SK-N-SH (cell line): ENCODE data around the gene LY6G5C. TPM values are rescaled to one million over a fixed set of nuclear protein-coding genes. Genes with fewer than 3 reads are reported as not detected.

Source experiments
- CTCF ChIA-PET: fragments of 300-600, 350-600 bp; formaldehyde crosslinking; extraction: SDS; loops from one replicate; lab custom pipeline; 2021; lab: Yijun Ruan, JAX
- POLR2A ChIA-PET: fragments of 350-600 bp; sonication (Branson Sonifier 250); formaldehyde crosslinking; extraction: SDS; loops from one replicate; lab custom pipeline; 2020; ENCODE audit warnings: antibody characterized with exemption, inconsistent platforms; lab: Yijun Ruan, JAX
- DNase-seq: peaks from one replicate; pipeline ENCODE4 v3.0.0; 2012
- H2AFZ ChIP-seq: fragments of 200-600 bp; sonication (generic); 2 replicates; pipeline ENCODE4 v1.8.1; 2016; ENCODE audit warnings: antibody characterized with exemption, mild to moderate bottlenecking, low read depth
- H3F3A ChIP-seq: fragments of 200-600 bp; sonication (generic); replicated peaks from 2 replicates; pipeline ENCODE3; 2016; ENCODE audit warnings: antibody characterized with exemption, mild to moderate bottlenecking; ENCODE audit not compliant: insufficient read depth
- H3K27ac ChIP-seq, 2 experiments: fragments of 200-500 bp in 1 of 2; fragments of 200-600 bp in 1 of 2; sonication (Bioruptor generic) in 1 of 2; sonication (generic), shearing (Covaris generic) in 1 of 2; 2 replicates each; pipeline versions ENCODE4 v1.5.1 to v1.6.1; 2014 to 2016; ENCODE audit warnings: low read depth in 2 of 2, inconsistent platforms in 1 of 2, low read length in 1 of 2, mild to moderate bottlenecking in 1 of 2, mixed read lengths in 1 of 2
- H3K27me3 ChIP-seq: fragments of 200-600 bp; sonication (generic), shearing (Covaris generic); 2 replicates; pipeline ENCODE4 v1.6.1; 2016; ENCODE audit warnings: mixed run types; ENCODE audit not compliant: insufficient read depth
- H3K36me3 ChIP-seq, 2 experiments: fragments of 200-500 bp in 1 of 2; fragments of 200-600 bp in 1 of 2; sonication (Bioruptor generic) in 1 of 2; sonication (generic) in 1 of 2; replicated peaks in 1 of 2; 2 replicates each; pipeline versions ENCODE3 to v1.5.1; 2014 to 2016; ENCODE audit warnings: low read length in 1 of 2, mild to moderate bottlenecking in 1 of 2; ENCODE audit not compliant: insufficient read depth in 2 of 2, control insufficient read depth in 1 of 2
- H3K4me1 ChIP-seq, 2 experiments: fragments of 200-500 bp in 1 of 2; fragments of 200-600 bp in 1 of 2; sonication (Bioruptor generic) in 1 of 2; sonication (generic), shearing (Covaris generic) in 1 of 2; 2 replicates each; pipeline versions ENCODE4 v1.5.1 to v1.6.1; 2014 to 2016; ENCODE audit warnings: low read depth in 1 of 2, low read length in 1 of 2, mixed run types in 1 of 2; ENCODE audit not compliant: insufficient read depth in 2 of 2, control insufficient read depth in 1 of 2
- H3K4me2 ChIP-seq: fragments of 200-600 bp; sonication (generic), shearing (Covaris generic); 2 replicates; pipeline ENCODE4 v1.6.1; 2017; ENCODE audit warnings: mixed run types
- H3K4me3 ChIP-seq, 2 experiments: fragments of 200-500 bp in 1 of 2; fragments of 200-600 bp in 1 of 2; sonication (Bioruptor generic) in 1 of 2; sonication (generic), shearing (Covaris generic) in 1 of 2; 2 replicates each; pipeline versions ENCODE4 v1.5.1 to v1.8.1; 2014 to 2016; ENCODE audit warnings: low read depth in 2 of 2, inconsistent platforms in 1 of 2, low read length in 1 of 2, mild to moderate bottlenecking in 1 of 2, mixed read lengths in 1 of 2, moderate library complexity in 1 of 2
- H3K79me2 ChIP-seq: fragments of 200-600 bp; sonication (generic); 2 replicates; pipeline ENCODE4 v1.8.1; 2017; ENCODE audit warnings: mild to moderate bottlenecking; ENCODE audit not compliant: insufficient read depth
- H3K9ac ChIP-seq: fragments of 200-600 bp; sonication (generic); 2 replicates; pipeline ENCODE4 v1.6.1; 2017; ENCODE audit warnings: mixed run types
- H3K9me2 ChIP-seq: fragments of 200-600 bp; sonication (generic); 2 replicates; pipeline ENCODE4 v1.6.1; 2017; ENCODE audit warnings: mixed run types
- H3K9me3 ChIP-seq: fragments of 200-600 bp; sonication (generic); 2 replicates; pipeline ENCODE4 v1.6.1; 2017; ENCODE audit warnings: mixed run types, mild to moderate bottlenecking, moderate library complexity
- H4K20me1 ChIP-seq: fragments of 200-600 bp; sonication (generic); 2 replicates; pipeline ENCODE4 v1.6.1; 2017; ENCODE audit warnings: mild to moderate bottlenecking, mixed run types; ENCODE audit not compliant: insufficient read depth
- EZH2phosphoT487 ChIP-seq: fragments of 200-600 bp; sonication (generic); IDR thresholded peaks from 2 replicates; pipeline ENCODE4 v1.6.1; 2017; ENCODE audit warnings: low read depth, mixed run types, mild to moderate bottlenecking, antibody characterized with exemption, moderate library complexity, borderline replicate concordance
- GABPA ChIP-seq: IDR thresholded peaks from 2 replicates; pipeline ENCODE4 v1.4.0; 2012; ENCODE audit warnings: low read depth, mild to moderate bottlenecking
- GATA2 ChIP-seq: sonication (generic); formaldehyde crosslinking; IDR thresholded peaks from 2 replicates; pipeline ENCODE4 v1.5.0; 2020; ENCODE audit warnings: mild to moderate bottlenecking, missing genetic modification reagents
- MXI1 ChIP-seq: IDR thresholded peaks from 2 replicates; pipeline ENCODE4 v1.6.1; 2012; ENCODE audit warnings: mild to moderate bottlenecking, low read depth, low read length, improper control_type of control experiment
- NRF1 ChIP-seq: IDR thresholded peaks from 2 replicates; pipeline ENCODE4 v1.6.1; 2012; ENCODE audit warnings: low read depth, mild to moderate bottlenecking, low read length
- POLR2AphosphoS5 ChIP-seq: IDR thresholded peaks from 2 replicates; pipeline ENCODE4 v1.6.1; 2012; ENCODE audit warnings: low read depth, low read length
- RAD21 ChIP-seq: IDR thresholded peaks from 2 replicates; pipeline ENCODE4 v1.6.1; 2012; ENCODE audit warnings: mild to moderate bottlenecking, low read length
- RCOR1 ChIP-seq: fragments of 150-350 bp; IDR thresholded peaks from 2 replicates; pipeline ENCODE4 v1.6.1; 2017; ENCODE audit warnings: antibody characterized with exemption, low read length
- RFX5 ChIP-seq: IDR thresholded peaks from 2 replicates; pipeline ENCODE4 v1.6.1; 2012; ENCODE audit warnings: mild to moderate bottlenecking, improper control_type of control experiment, low read length
- RXRA ChIP-seq: IDR thresholded peaks from 2 replicates; pipeline ENCODE4 v1.4.0; 2012; ENCODE audit warnings: low read depth, mild to moderate bottlenecking, borderline replicate concordance
- TCF12 ChIP-seq: IDR thresholded peaks from 2 replicates; pipeline ENCODE4 v1.4.0; 2012
- TEAD4 ChIP-seq: IDR thresholded peaks from 2 replicates; pipeline ENCODE4 v1.4.0; 2012; ENCODE audit warnings: mild to moderate bottlenecking, borderline replicate concordance; ENCODE audit not compliant: insufficient read depth
- YY1 ChIP-seq: IDR thresholded peaks from 2 replicates; pipeline ENCODE4 v1.4.0; 2012; ENCODE audit warnings: low read depth, mild to moderate bottlenecking
- WGBS: methylation state at CpG from one replicate; pipeline ENCODE4 v1.1.6; 2017; ENCODE audit warnings: low lambda C conversion rate; 5-methylcytosine and 5-hydroxymethylcytosine counted together
- polyA plus RNA-seq, 3 experiments: library from polyadenylated mRNA; depleted of rRNA; stranded (reverse); fragments of >200 nt; gene quantifications; 2 replicates each; pipeline ENCODE4 v1.2.3, GENCODE V29; 2012
- TF ChIP-seq, protein P1 (sequence below): IDR thresholded peaks from 2 replicates; pipeline ENCODE4 v1.4.0; 2012; ENCODE audit warnings: low read depth
- TF ChIP-seq, protein P2 (sequence below): fragments of 150-350 bp; IDR thresholded peaks from 2 replicates; pipeline ENCODE4 v1.6.1; 2016; ENCODE audit warnings: mild to moderate bottlenecking, low read depth, low read length
- TF ChIP-seq, protein P3 (sequence below): fragments of 150-350 bp; IDR thresholded peaks from 2 replicates; pipeline ENCODE4 v1.6.1; 2017; ENCODE audit warnings: antibody characterized with exemption, low read length, low read depth, borderline replicate concordance
- TF ChIP-seq, protein P4 (sequence below): fragments of 200-600 bp; sonication (generic); IDR thresholded peaks from 2 replicates; pipeline ENCODE4 v1.6.1; 2017; ENCODE audit warnings: antibody characterized with exemption, mild to moderate bottlenecking, moderate library complexity

LY6G5C gene
- polyA plus RNA-seq, 1 of the 3 experiments (the other 2 are of a cell fraction): 1.1 TPM

DNA sequence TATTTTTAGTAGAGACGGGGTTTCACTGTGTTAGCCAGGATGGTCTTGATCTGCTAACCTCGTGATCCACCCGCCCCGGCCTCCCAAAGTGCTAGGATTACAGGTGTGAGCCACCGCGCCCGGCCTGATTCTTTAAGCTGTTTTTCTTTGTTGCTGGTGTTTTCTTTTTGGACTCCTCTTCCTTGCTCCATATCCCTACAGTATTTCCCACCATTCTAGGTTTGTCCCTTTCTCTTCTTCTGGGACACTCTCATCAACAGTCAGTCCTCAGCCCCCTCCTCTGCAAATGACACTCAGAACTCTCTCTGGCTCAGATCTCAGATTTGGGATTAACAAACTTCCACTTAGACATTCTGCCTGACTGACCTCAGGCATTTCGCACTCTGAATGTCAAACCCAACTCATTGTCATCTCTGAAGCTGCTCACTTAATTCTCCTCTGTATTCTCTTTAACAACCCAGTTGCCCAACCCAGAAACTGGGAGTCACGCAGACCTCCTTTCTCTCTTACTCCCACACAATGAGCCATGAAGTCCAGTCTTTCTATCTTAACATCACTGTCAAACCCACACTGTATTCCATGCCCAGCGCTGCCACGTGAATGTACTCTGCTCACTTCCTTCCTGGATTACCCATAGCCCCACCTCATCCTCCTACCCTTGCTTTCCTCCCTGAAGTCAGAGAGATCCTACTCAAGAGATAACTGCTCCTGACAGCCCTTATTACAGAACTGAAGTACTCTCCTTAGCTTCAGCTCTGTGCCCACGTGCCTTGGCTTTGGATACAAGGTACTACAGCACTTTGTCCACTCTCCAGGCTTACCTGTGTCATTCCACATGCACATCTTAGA is 44.9 kb upstream of the LY6G5C start:
- H3K36me3 ChIP-seq: peaks cover 23 to 28% of the 10 kb centered on the region in 2 experiments
- POLR2A ChIA-PET: interaction anchor here (0.5 kb wide), 1 partner anchor 107 kb away, joined by 3 read pairs; no protein-coding TSS in a partner anchor
- H3K9ac ChIP-seq: no peak overlapping the region
- H3K27ac ChIP-seq: no peak overlapping the region
- H3K4me3 ChIP-seq: no peak overlapping the region
- H3K4me1 ChIP-seq: peaks cover 11 to 12% of the 10 kb centered on the region in 2 experiments; a peak in 1 of 4 replicates
- CTCF ChIA-PET: no interaction called here
- TF ChIP-seq TCF12 (no peak), NRF1 (no peak), YY1 (no peak), GATA2 (CRISPR knock-in tag) (no peak)
- TF ChIP-seq, protein P1, sequence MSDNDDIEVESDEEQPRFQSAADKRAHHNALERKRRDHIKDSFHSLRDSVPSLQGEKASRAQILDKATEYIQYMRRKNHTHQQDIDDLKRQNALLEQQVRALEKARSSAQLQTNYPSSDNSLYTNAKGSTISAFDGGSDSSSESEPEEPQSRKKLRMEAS: no peak
- H3K9me3 ChIP-seq: no peaks in the 10 kb centered on the region
- 92% methylated on average over 12 of the region's 12 CpGs for WGBS
- no peak overlapping the region for H2AFZ ChIP-seq
- no peaks in the 10 kb centered on the region for H3K27me3 ChIP-seq
- H4K20me1 ChIP-seq: peaks cover 6% of the 10 kb centered on the region; the same call in 1 of the 2 replicates
- H3K9me2 ChIP-seq: no peaks in the 10 kb centered on the region
- peaks cover 13% of the 10 kb centered on the region; the same call in 1 of the 2 replicates for H3K79me2 ChIP-seq
- peaks cover 12% of the 10 kb centered on the region for H3F3A ChIP-seq
- DNase-seq: no peak
- H3K4me2 ChIP-seq: no peak overlapping the region

DNA sequence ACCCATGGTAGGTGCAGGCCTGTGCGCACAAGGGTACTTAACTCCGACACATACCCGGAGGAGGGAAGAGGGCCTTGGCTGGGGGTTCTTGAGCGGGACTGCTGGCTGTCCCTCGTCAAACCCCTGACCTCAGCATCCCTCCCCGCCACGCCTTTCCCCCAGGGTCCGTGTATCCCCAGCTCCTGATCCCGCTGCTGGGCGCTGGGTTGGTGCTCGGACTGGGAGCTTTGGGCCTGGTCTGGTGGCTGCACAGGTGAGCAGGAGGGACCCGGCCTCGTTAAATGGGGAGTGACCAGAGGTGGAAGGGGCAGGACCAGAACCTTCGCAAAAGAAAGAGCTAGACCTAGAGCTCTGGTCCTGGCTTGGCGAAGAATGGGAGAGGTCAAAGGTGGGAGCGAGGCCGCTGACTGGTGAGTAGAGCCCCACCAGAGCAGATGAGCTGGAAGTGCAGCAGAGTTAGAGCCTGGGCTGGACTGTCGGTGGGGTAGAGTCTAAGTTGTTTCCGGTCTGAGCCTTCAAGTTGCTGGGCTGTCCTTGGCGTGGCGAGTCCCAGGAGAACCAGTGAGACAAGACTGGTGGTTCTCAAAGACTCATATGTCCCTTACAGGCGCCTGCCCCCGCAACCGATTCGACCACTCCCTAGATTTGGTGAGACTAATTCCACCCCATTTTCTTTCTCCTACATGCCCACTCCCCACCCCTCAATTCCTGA is 43.3 kb upstream of the LY6G5C start:
- CTCF ChIA-PET: interaction anchor here (0.9 to 1.6 kb wide), 4 partner anchors 10 to 72 kb away, joined by 3 to 4 read pairs (median 4); partner anchors contain the start of gene VARS1
- peaks cover 21 to 26% of the 10 kb centered on the region in 2 experiments for H3K36me3 ChIP-seq
- no peaks in the 10 kb centered on the region for H3K9me2 ChIP-seq
- TF ChIP-seq, protein P2, sequence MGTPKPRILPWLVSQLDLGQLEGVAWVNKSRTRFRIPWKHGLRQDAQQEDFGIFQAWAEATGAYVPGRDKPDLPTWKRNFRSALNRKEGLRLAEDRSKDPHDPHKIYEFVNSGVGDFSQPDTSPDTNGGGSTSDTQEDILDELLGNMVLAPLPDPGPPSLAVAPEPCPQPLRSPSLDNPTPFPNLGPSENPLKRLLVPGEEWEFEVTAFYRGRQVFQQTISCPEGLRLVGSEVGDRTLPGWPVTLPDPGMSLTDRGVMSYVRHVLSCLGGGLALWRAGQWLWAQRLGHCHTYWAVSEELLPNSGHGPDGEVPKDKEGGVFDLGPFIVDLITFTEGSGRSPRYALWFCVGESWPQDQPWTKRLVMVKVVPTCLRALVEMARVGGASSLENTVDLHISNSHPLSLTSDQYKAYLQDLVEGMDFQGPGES: no peak
- TF ChIP-seq RCOR1 (no peak), RAD21 (no peak), GATA2 (CRISPR knock-in tag) (no peak), TEAD4 (no peak), EZH2phosphoT487 (no peak), GABPA (no peak), YY1 (no peak), MXI1 (no peak), RXRA (no peak), POLR2AphosphoS5 (no peak), RFX5 (no peak)
- TF ChIP-seq, protein P1: no peak
- TF ChIP-seq, protein P3, sequence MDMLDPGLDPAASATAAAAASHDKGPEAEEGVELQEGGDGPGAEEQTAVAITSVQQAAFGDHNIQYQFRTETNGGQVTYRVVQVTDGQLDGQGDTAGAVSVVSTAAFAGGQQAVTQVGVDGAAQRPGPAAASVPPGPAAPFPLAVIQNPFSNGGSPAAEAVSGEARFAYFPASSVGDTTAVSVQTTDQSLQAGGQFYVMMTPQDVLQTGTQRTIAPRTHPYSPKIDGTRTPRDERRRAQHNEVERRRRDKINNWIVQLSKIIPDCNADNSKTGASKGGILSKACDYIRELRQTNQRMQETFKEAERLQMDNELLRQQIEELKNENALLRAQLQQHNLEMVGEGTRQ: no peak
- TF ChIP-seq, protein P4, sequence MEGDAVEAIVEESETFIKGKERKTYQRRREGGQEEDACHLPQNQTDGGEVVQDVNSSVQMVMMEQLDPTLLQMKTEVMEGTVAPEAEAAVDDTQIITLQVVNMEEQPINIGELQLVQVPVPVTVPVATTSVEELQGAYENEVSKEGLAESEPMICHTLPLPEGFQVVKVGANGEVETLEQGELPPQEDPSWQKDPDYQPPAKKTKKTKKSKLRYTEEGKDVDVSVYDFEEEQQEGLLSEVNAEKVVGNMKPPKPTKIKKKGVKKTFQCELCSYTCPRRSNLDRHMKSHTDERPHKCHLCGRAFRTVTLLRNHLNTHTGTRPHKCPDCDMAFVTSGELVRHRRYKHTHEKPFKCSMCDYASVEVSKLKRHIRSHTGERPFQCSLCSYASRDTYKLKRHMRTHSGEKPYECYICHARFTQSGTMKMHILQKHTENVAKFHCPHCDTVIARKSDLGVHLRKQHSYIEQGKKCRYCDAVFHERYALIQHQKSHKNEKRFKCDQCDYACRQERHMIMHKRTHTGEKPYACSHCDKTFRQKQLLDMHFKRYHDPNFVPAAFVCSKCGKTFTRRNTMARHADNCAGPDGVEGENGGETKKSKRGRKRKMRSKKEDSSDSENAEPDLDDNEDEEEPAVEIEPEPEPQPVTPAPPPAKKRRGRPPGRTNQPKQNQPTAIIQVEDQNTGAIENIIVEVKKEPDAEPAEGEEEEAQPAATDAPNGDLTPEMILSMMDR: no peak
- H3K27ac ChIP-seq: no peak overlapping the region
- no peak for DNase-seq
- H3K27me3 ChIP-seq: no peaks in the 10 kb centered on the region
- H3K4me3 ChIP-seq: no peak overlapping the region
- peaks cover 9% of the 10 kb centered on the region; the same call in 1 of the 2 replicates for H3K79me2 ChIP-seq
- peaks cover 6 to 7% of the 10 kb centered on the region in 2 experiments; a peak in 1 of 4 replicates for H3K4me1 ChIP-seq
- no peak overlapping the region for H3K4me2 ChIP-seq
- POLR2A ChIA-PET: no interaction called here
- no peak overlapping the region for H3K9ac ChIP-seq
- no peaks in the 10 kb centered on the region for H3K9me3 ChIP-seq
- H4K20me1 ChIP-seq: peaks cover 5% of the 10 kb centered on the region; the same call in 1 of the 2 replicates
- 96% methylated on average over 17 of the region's 25 CpGs for WGBS
- H2AFZ ChIP-seq: no peak overlapping the region
- peaks cover 4% of the 10 kb centered on the region for H3F3A ChIP-seq
